ENCODE measurements around the gene TAF11L6.
"Not testable (repeated sequence)": the region's sequence is repeated elsewhere in the genome, so short reads cannot be mapped to it uniquely, and the experiment has no call there.

DNA sequence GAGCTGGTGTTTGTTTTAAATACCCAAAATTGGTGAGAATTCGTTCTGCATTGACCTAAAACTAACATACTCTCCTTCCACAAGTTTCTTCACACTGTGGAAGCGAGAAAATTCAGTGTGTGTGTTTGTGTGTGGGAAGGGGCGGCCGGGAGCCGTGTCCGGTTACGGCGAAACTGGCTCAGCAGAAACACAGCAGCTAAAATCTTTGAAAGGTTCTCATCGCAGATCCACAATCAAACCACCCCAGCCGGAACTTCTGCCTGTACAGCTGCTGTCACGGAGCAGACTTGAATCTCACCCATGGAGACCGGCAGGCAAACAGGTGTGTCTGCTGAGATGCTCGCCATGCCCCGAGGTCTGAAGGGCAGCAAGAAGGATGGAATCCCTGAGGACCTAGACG is 3.5 kb upstream of the TAF11L6 start, which contains the start of gene TAF11L5:
- TF ChIP-seq, protein P1, sequence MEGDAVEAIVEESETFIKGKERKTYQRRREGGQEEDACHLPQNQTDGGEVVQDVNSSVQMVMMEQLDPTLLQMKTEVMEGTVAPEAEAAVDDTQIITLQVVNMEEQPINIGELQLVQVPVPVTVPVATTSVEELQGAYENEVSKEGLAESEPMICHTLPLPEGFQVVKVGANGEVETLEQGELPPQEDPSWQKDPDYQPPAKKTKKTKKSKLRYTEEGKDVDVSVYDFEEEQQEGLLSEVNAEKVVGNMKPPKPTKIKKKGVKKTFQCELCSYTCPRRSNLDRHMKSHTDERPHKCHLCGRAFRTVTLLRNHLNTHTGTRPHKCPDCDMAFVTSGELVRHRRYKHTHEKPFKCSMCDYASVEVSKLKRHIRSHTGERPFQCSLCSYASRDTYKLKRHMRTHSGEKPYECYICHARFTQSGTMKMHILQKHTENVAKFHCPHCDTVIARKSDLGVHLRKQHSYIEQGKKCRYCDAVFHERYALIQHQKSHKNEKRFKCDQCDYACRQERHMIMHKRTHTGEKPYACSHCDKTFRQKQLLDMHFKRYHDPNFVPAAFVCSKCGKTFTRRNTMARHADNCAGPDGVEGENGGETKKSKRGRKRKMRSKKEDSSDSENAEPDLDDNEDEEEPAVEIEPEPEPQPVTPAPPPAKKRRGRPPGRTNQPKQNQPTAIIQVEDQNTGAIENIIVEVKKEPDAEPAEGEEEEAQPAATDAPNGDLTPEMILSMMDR (IDR thresholded peaks at IDR 0.05), result not testable (repeated sequence)
- not testable (repeated sequence) for TF ChIP-seq POLR2AphosphoS5, EP300 (IDR thresholded peaks at IDR 0.05)
